IPS-15b (cell line): ENCODE measurements around the gene PSMB11.

Experiments
- H3K27me3 ChIP-seq: one replicate; pipeline ENCODE4 v1.6.1; 2013; ENCODE audit warnings: low read length; ENCODE audit not compliant: control insufficient read depth, insufficient read depth
- H3K36me3 ChIP-seq: one replicate; pipeline ENCODE4 v1.6.1; 2013; ENCODE audit warnings: low read length; ENCODE audit not compliant: control insufficient read depth, insufficient read depth
- H3K4me1 ChIP-seq: one replicate; pipeline ENCODE4 v1.6.1; 2013; ENCODE audit warnings: mild to moderate bottlenecking, low read length; ENCODE audit not compliant: control insufficient read depth, insufficient read depth
- H3K4me3 ChIP-seq: one replicate; pipeline ENCODE4 v1.5.1; 2013; ENCODE audit warnings: low read depth, low read length
- H3K9ac ChIP-seq: one replicate; pipeline ENCODE4 v1.6.1; 2013; ENCODE audit warnings: low read depth, mild to moderate bottlenecking, low read length
- H3K9me3 ChIP-seq: one replicate; pipeline ENCODE4 v1.6.1; 2013; ENCODE audit warnings: mild to moderate bottlenecking, low read length; ENCODE audit not compliant: control insufficient read depth, insufficient read depth

The PSMB11 gene

DNA sequence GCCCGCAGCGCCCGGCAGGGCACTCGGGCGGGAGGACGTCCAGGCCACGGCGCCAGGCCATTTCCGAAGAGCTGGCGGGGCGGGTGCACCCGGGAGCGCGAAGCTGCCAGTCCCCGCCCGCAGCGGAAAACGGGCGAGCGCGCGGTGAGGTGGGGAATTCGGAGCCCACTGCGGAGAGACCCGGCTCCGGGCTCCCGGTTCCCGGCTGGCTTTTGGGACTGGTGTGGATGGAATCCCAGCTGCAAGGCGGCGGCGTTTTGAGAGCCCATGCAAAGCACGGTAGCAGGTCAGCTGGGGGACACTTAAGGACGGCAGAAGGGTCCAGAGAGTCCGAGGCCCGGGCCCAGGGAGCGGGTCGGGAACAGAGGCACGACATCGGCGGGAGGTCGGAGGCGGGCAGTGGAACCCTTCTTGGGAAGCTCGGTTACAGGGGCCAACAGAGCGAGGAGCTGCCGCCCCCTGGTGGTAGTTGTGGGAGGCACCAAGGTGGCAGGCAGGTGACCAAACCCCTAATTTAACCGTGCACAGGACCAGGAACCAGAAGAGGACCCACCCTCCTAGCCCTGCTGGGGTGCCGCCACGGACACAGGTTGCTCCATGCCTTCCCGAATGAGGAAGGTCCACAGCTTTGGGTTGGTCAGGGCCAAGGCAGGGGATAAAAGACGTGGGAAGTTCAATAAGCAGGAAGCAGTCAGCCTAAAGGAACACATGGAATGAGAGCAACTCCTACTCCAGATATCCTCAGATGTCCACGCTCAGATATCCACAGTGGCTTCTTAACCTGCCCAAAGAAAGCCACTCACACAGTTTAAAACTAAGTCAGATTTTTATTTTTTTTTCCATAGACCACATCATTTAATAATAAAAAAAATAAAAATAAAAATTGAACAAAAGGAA, 16.0 kb downstream of the PSMB11 start:
- H3K9me3 ChIP-seq: no peaks in the 10 kb centered on the region

GRCh38 chr14:23058654-23059504, 16.9 kb downstream of the PSMB11 start:
- no peak overlapping the region for H3K9ac ChIP-seq
- H3K4me1 ChIP-seq: peaks cover 7% of the 10 kb centered on the region
- H3K27me3 ChIP-seq: peaks cover 3% of the 10 kb centered on the region
- H3K4me3 ChIP-seq: no peak overlapping the region
- no peaks in the 10 kb centered on the region for H3K9me3 ChIP-seq
- peaks cover 46% of the 10 kb centered on the region for H3K36me3 ChIP-seq

More for the DNA sequence above, 16.0 kb downstream of the PSMB11 start:
- Histone ChIP-seq H3K9ac (peak overlapping the region; percentile 16), H3K36me3 (peaks cover 38% of the 10 kb centered on the region), H3K27me3 (peaks cover 3% of the 10 kb centered on the region), H3K4me1 (peaks cover 7% of the 10 kb centered on the region), H3K4me3 (peak overlapping the region; percentile 81)

- H3K9ac ChIP-seq: no peak overlapping the region
- H3K27me3 ChIP-seq: peaks cover 3% of the 10 kb centered on the region
- peaks cover 58% of the 10 kb centered on the region for H3K36me3 ChIP-seq
- H3K4me3 ChIP-seq: no peak overlapping the region
- no peaks in the 10 kb centered on the region for H3K9me3 ChIP-seq
- peaks cover 6% of the 10 kb centered on the region for H3K4me1 ChIP-seq
Observed at GRCh38 chr14:23060536-23061260, 18.7 kb downstream of the PSMB11 start.

- no peak overlapping the region for H3K9ac ChIP-seq
- no peak overlapping the region for H3K4me3 ChIP-seq
- peaks cover 69% of the 10 kb centered on the region for H3K36me3 ChIP-seq
- H3K4me1 ChIP-seq: peaks cover 3% of the 10 kb centered on the region
- peaks cover under 1% of the 10 kb centered on the region for H3K27me3 ChIP-seq
- H3K9me3 ChIP-seq: no peaks in the 10 kb centered on the region
Observed at GRCh38 chr14:23062002-23062401, 20.0 kb downstream of the PSMB11 start.

DNA sequence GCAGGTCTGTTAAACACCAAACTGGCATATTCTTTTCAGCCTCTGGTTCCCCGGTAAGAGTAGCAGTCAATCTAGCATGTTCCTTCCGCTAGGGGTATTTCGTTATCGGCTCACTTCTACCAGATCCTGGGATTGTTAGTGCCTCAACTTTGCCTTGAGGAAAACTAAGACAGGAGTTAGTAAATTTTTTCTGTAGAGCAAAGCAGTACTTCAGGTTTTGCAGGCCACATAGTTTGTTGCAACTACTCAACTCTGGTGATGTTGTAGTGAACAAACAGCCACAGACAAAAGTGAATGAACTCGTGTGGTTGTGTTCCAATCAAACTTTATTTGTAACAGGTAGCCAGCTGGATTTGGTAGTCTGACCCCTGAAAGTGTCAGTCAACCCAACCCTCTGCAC, 21.6 kb downstream of the PSMB11 start:
- no peaks in the 10 kb centered on the region for H3K4me1 ChIP-seq
- no peaks in the 10 kb centered on the region for H3K9me3 ChIP-seq
- no peak overlapping the region for H3K9ac ChIP-seq
- H3K36me3 ChIP-seq: peaks cover 83% of the 10 kb centered on the region
- H3K4me3 ChIP-seq: no peak overlapping the region
- no peaks in the 10 kb centered on the region for H3K27me3 ChIP-seq

DNA sequence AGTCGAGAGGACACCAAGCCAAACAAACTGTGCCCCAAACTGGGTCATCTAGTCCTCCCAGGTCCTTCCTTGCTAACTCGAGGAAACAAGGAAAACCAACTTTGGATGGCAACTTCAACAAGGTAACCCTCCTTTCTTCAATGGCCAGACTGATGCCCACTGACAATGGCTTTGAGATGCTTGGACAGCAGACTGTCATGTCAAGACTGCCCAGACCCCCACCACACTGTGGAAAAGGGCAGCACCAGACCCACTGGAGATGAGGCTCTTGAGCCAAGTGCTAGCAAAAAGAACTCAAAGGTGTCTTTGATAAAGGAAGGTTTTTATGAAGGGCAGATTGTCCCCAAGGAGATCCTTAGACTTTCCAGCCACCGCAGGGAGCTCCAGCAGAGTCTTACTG, 24.4 kb downstream of the PSMB11 start:
- H3K9me3 ChIP-seq: no peaks in the 10 kb centered on the region
- H3K4me3 ChIP-seq: no peak overlapping the region
- no peaks in the 10 kb centered on the region for H3K27me3 ChIP-seq
- H3K36me3 ChIP-seq: peaks cover 63% of the 10 kb centered on the region
- H3K9ac ChIP-seq: no peak overlapping the region
- peaks cover 4% of the 10 kb centered on the region for H3K4me1 ChIP-seq

DNA sequence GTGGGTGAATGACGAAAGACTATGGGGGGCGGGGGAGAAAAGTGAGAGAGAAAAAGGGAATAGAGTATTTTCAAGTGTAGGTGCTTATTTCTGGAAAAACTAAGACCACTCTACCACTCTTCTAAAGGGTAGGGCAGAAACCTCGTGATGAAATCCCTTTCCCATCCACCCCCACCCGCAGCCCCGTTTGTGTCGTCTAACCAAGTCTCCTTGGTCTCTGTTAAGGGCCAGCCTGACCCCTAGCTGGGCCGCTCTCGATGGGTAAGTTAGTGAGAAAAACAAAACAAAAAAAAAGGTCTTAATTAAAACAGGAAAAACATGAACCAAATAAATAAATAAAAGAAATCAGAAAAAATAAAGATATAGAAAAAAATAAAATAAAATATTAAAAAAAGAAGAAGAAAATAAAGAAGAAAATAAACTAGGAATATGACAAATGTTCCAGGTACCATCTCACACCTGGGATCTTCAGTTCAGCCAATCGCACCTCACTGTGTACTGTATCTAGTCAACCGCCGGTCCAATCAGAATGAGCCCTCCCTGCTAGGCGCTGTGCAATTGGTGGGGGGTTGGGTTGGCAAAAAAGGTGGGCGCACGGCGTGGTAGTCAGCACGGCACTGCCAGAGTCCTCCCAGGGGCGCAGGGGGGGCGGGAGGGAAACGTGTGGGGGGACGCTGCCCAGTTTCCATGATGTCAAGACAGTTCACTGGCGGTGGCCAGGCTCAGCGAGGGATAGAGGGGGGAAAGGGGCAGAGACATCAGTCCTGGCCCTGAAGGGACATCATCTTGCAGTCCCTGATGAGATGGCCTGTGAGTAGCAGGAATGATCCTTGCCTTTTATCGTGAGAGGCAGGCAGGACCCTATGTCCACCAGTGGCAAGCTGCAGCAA, 25.1 kb downstream of the PSMB11 start:
- peaks cover 60% of the 10 kb centered on the region for H3K36me3 ChIP-seq
- H3K9me3 ChIP-seq: no peaks in the 10 kb centered on the region
- H3K4me3 ChIP-seq: no peak overlapping the region
- H3K27me3 ChIP-seq: no peaks in the 10 kb centered on the region
- H3K4me1 ChIP-seq: peaks cover 9% of the 10 kb centered on the region
- H3K9ac ChIP-seq: no peak overlapping the region

- Histone ChIP-seq H3K4me3 (no peak overlapping the region), H3K36me3 (peaks cover 50% of the 10 kb centered on the region), H3K4me1 (peaks cover 15% of the 10 kb centered on the region), H3K27me3 (no peaks in the 10 kb centered on the region), H3K9me3 (no peaks in the 10 kb centered on the region), H3K9ac (no peak overlapping the region)
Observed at GRCh38 chr14:23067847-23068788, 26.1 kb downstream of the PSMB11 start.

DNA sequence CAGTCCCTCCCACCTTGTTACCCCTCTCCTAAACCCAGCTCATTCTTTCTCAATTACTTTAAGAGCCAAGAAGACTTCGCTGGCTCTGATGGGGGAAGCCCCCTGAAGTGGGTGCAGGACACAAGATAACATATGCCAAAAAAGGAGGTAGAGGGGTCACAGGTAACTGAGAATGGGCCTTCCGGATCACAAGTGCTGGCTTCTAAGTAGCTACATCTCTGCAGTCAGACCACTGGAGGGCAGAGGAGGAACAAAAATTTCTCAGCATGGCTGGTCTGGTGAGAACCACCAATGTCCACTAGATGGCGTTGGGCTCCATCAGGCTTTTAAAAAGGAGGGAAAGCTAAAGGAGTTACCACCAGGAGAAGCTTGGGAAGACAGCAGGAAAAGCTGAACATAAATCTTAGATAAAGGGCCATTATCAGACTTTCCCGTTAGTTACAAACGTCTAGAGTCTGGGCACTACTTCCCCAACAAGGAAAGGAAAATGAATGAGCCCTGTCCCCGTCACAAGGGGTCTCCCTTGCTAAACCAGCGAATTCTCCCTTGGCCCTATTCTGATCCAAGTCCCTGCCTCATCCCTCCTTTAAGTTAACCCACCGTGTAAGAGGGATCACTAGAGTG, 26.9 kb downstream of the PSMB11 start:
- Histone ChIP-seq H3K9me3 (no peaks in the 10 kb centered on the region), H3K4me3 (no peak overlapping the region), H3K4me1 (peaks cover 15% of the 10 kb centered on the region), H3K36me3 (peaks cover 42% of the 10 kb centered on the region), H3K27me3 (no peaks in the 10 kb centered on the region), H3K9ac (no peak overlapping the region)

DNA sequence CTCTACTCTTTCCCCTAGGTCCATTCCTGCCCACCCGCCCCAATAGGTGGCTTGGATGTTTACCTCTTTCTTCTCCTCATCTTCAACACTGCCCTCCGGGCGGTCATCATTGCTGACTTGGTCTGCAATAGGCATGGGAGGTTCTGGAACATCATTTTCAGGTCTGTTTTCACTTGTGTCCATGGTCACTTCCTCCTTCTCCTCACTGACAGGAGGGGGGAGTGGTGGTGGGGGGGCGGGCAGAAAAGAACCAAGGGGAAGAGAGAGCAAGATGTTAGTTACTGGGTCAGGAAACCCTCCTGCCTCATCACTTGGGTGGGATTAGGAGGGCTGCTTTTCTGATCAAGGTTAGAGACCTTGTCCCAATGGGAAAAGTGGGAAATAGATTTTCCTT, 27.4 kb downstream of the PSMB11 start:
- Histone ChIP-seq H3K4me3 (peak overlapping the region; percentile 27), H3K9me3 (no peaks in the 10 kb centered on the region), H3K36me3 (peaks cover 37% of the 10 kb centered on the region), H3K4me1 (peaks cover 15% of the 10 kb centered on the region), H3K27me3 (no peaks in the 10 kb centered on the region), H3K9ac (no peak overlapping the region)
